Inflammatory macrophage treated with lipopolysaccharide for 4 hours (primary cell): ENCODE measurements around the gene LLPH.

Experiments
- DNase-seq: peaks from one replicate; pipeline ENCODE4 v3.0.0-alpha.2; 2020

LLPH gene

DNA sequence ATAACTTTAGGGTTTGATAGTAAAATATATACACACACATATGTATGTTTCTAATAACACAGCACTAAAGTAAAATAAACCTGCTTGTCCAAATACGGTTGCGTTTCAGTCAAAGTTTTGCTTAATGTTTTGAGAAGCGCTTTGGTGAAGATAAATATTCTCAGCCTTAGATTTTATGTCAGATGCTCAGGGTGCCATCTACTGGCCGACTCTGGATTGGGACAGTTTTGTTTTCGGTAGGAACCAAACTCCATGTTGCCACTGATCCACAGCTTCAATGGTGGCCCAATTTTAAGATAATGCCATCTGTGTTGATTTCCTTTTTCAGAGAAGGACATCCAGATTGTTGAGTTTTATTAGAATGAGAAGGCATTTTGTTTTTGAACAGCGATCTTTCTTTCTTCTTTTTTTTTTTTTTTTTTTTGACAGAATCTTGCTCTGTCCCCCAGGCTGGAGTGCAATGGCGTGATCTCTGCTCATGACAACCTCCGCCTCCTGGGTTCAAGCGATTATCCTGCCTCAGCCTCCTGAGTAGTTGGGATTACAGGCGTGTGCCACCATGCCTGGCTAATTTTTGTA, 43.1 kb downstream of the LLPH start:
- DNase-seq, result peak; percentile 69

DNA sequence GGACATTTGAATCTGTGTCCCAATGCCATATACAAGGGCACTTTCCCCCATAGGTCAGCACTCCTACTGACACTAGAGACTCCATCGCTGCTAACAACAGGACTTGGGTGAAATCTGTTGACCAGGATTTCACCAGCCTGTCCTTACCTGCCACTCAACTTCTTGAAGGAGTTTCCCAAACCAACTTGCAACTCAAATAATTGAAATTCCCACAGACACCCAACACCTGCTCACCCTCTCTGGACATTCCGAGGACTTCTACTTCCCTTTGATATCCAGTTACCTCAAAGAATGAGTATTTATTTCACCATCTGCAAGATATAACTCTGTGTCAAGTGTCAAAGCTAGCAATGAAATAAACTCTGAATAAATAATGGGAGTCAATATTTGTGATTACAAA, 44.6 kb downstream of the LLPH start:
- DNase-seq, result no peak

DNA sequence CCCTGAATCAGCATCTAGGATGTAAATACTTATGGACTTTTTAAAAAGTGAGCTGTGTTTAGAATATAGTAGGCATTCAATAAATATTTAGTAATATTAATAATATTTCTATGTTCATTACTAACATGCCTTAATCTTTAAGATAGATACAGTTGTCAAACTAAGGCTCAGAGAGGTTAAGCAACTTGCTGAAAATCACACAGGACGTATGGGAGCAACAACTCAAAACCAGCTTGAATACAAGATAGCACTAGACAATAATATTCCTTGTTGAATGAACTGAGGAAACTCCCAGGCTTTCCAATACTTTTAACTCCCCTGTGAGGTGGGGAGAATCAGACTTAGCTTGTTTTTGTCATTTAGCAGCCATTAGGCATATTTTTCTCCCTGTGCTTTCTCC, 45.3 kb downstream of the LLPH start:
- no peak for DNase-seq

DNA sequence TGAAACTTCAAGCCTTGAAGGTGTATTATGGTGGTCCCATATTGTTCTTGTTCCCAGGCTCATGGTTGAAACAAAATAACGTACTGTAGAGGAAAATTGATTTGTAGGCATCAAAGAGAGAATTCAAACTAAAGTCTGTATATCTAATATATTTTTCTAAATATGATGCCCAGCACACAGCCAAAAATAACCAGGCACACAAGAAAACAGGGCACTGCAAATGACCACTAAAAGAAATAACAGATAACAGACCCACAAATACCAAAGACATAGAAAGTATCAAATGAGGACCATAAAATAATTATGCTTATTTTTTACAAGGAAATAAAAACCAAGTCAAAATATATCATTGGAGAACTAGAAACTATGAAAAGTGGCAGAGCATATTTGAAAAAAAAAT, 46.8 kb downstream of the LLPH start:
- DNase-seq, result no peak

DNA sequence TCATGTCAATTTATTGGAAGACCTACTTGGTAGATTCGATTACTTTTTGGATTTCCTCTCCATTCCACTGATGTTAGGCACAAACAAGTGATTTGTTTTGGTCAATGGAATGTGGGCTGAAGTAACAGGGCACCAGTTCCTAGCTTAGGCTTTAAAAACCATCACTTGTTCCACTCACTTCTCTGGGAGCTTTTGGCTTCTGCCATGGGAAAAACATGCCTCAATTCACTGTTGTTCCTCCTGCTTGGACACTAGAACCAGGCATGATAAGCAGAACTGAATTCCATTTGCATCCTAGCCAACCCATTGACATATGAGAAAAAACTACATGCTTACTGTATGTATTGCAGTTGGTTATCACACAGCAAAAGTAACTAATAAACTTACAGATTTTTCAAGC, 47.8 kb downstream of the LLPH start:
- no peak for DNase-seq

DNA sequence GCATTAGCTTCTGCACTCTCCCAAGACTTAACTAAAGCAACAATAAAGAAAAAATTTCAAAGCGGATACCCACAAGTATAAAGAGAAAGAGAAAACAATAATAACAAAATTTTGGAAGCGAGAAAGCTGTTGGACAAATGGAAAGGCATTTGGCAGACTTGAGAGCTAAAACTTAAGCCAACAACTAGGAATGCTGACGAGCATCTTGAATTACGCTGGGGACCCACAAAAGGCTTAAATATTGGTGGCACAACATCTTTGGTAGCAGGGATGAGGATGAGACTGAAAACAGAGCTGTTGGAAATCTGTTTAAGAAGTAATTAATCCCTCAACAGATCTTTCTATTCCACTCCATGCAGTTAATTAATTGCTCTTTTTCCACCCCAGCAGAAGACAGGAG, 49.8 kb downstream of the LLPH start:
- DNase-seq, result no peak

DNA sequence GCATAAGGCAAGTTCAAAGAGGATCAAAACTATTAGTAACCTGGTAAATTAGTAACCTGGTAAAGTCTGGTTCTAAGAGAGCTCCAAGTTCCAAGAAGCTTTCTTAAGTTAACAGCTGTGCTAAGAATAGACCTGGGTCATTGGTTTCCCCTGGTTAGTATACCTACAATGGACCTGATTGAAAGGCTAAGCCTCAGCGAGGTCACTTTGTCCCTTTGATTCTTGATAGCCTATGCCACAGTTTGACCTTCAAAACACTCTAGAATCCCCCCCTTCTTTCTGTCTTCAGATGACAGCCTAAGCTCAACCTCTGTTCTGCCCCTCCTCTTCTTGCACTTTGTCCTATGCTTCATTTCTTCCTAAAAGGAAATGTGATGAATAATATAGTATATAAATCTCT, 53.0 kb downstream of the LLPH start:
- no peak for DNase-seq

DNA sequence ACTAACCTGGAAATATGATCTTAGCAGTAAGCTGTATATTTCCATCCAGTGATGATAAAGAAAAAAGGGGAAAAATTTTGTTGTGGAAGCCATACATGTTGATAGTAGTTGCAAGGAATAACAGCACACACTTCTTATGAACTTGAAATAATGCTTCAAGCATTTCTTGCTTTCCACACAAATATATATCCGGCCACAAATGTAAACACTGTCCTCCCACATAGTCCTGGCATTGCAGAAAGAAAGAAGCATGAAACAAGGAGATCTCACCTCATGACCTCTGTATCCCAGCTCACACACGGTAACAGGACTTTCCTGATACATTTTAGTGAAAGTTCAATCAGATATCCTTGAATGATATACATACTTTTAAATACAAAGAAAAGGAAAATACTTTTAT, 56.0 kb downstream of the LLPH start:
- no peak for DNase-seq

DNA sequence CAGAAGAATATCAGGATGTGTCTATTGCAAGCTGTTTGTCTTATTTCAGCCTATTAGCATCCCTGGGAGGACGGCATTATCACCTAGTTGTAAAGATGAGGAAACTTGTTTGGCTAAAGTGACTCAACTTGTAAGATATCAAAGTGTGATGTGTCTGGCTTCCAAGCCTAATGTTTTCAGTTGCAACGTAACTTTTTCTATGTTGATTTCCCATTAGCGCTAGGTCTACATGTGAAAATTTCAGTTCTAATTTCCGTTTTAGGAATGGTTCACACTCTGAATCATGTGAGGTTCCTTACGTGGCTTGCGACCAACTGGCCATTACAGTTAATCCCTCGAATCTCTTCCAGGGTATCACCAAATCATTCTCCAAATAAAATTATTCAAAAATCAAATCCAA, 58.0 kb downstream of the LLPH start:
- DNase-seq, result no peak

DNA sequence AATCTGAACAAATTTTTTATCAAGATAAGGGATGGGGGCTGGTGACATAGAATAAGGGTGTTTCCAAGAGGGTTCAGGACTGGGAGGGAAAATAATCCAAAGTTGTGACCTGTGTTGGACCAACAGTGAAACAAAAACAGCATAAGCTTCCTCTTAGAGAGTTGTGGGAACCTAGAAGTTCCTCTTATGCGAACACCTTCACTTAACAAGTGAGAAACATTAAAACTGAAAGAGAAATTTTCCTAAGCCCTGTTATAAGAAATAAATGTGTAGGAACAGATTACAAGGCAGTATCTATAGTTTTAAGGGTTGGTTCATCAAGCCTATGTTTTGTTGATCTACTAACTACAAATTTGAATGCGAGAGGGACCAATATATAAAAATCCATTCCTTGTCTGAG, 58.4 kb downstream of the LLPH start:
- peak; percentile 90 for DNase-seq

DNA sequence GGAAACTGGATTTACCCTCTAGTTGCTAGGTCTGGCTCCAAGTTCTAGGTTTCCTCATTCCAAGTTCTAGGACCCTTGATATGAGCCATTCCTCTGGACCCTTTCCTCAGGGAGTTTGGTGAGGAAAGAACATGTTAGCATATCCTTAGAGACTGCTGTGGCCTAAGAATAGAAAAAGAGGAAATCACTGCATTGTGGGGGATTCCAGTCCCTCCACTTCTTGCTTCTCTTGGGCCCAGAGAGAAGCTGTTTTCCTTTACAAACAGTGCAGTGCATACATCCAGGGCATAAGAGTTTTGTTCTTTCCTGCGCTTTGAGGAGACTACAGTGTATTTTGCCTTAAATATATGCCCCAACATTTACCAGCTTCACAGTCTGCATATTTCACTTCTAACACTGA, 59.0 kb downstream of the LLPH start:
- DNase-seq, result peak; percentile 75

DNA sequence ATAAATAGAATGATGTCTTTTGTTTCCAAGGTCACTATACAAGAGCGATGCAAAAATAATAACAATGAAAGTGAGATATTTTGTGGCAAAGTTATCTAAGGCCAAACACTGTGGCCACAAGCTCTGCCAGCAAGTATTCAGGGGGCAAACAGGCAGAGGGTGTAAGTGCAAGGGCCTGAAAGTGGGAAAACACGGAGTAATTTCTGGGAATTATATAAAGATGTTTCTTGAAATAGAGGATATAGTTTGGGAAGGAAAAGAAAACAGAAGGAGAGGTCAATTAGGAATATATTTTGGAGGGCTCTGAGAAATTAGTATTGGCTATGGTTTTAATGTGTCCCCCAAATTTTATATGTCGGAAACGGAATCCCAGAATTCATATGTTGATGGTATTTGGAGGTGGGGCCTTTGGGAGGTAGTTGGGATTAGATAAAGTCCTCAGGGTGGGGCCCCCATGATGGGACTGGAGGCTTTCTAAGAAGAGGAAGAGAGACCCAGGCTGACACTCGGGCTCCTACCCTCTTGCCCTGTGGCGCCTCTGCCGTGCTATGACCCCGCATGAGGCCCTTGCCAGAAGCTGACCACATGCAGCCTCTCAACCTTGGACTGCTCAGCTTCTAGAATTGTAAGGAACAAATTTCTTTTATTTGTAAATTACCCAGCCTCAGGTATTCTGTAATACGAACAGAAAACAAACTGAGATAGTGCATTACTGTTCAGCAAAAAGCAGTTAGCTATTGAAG, 60.0 kb downstream of the LLPH start:
- DNase-seq, result no peak

DNA sequence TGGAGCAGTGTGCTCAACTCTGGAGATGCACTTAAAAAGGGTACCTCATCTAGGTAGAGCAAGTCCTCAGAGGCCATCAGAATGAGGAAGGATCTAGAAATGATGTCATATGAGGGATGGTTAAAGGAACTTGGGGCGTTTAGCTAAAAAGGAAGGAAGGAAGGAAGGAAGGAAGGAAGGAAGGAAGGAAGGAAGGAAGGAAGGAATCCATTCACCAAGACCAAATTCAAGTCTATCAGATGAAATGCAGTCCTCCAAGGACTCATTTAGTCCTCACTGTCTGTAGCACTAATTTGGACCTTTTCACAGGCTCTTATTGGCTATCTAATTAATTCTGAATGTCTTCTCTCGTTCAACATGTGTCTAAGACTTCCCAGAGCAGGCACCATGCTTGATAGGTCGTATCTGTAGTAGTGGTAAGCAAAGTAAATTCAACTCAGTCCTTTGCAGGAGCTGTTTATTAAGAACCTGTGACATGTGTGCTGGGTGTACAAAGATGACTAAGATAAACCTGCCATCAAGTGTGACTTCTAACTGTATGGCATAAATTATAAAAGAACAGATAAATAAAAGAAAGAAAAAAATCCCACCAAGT, 63.5 kb downstream of the LLPH start:
- DNase-seq, result peak; percentile 37
